ENCODE results near the gene ADAMTS17. TPM values are rescaled to one million over a fixed set of nuclear protein-coding genes. Genes with fewer than 3 reads are reported as not detected.

Gene ADAMTS17
- total and polyA plus RNA-seq, 9 of the 15 experiments (the other 6 are each of a cell fraction or from before 2014, with no cell fraction given) = 0.01 to 0.14 (median 0.07) TPM; not detected in 6

GRCh38 chr15:100049936-100050876, 291.6 kb downstream of the ADAMTS17 start:
- no peak for TF ChIP-seq ZNF184 (CRISPR knock-in tag; IDR thresholded peaks at IDR 0.05)
- H3K9me1 ChIP-seq (ENCODE audit: control insufficient read depth, insufficient read depth, low read length) = no peaks in the 10 kb centered on the region
- no peak overlapping the region for H3K27ac ChIP-seq (ENCODE audit: extremely low read depth, low read depth, low read length)
- no peaks in the 10 kb centered on the region for H3K36me3 ChIP-seq (ENCODE audit: control insufficient read depth, insufficient read depth, low read length)
- no peak overlapping the region for H2AFZ ChIP-seq (ENCODE audit: low read depth, low read length)
- no peaks in the 10 kb centered on the region for H3K4me1 ChIP-seq (replicated peaks in 1 of 2; ENCODE audit: control insufficient read depth in 2 of 2, insufficient read depth in 2 of 2, low read length in 2 of 2)
- no peak for FAIRE-seq
- ATAC-seq = no peak
- WGBS (ENCODE audit: insufficient coverage, low coverage, missing lambda C conversion rate) = 0% methylated on average over 10 of the region's 10 CpGs
- ChIA-PET CTCF (ENCODE audit: low intra/inter-chr PET ratio) (no interaction called here), POLR2A (interaction anchor here (0.6 kb wide), 1 partner anchor 1261 kb away, joined by 3 read pairs; no protein-coding TSS in a partner anchor)
- H3K4me3 ChIP-seq = no peak overlapping the region
- no peaks in the 10 kb centered on the region for H3K9me3 ChIP-seq (replicated peaks; ENCODE audit: control insufficient read depth, insufficient read depth, low read depth, low read length)
- no peak overlapping the region for H3K9ac ChIP-seq (ENCODE audit: insufficient read depth in 1 of 2, low read depth in 2 of 2, low read length in 2 of 2)
- H3K27me3 ChIP-seq (ENCODE audit: control insufficient read depth in 2 of 2, insufficient read depth in 2 of 2, low read length in 2 of 2) = peaks cover 13 to 48% of the 10 kb centered on the region in 2 experiments; a peak in 3 of 5 replicates
- no peaks in the 10 kb centered on the region for H4K20me1 ChIP-seq (replicated peaks; ENCODE audit: control insufficient read depth, insufficient read depth, low read length)
- no peaks in the 10 kb centered on the region for H3K79me2 ChIP-seq (ENCODE audit: control insufficient read depth, insufficient read depth, low read length)
- BruUV-seq (replicated peaks) = no TSS peak
- no peak for DNase-seq (ENCODE audit: extremely low read depth in 1 of 4, low spot score in 3 of 4)
- H3K4me2 ChIP-seq (ENCODE audit: insufficient read depth, low read length) = no peak overlapping the region
- in situ Hi-C loops (cut with MboI) (no loop called here), intact Hi-C loops (cut with micrococcal nuclease) (no loop called here)

DNA sequence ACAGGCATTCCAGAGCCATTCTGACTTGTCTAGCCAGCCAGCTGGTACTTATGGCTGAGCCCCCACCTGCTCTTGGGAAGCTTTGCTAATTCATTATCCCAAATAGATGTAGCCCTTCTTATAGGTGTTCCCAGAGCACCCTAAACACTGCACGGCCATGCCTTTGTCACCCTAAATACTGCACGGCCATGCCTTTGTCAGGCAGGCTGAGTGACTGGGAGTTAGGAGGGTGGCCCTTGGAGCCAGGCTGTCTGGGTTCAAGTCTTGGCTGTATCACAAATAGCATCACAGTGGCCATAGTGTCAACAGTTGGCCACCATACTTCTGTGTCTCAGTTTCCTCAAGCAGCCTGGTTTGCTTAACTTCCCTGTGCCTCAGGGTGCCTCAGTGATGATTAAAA, 292.3 kb downstream of the ADAMTS17 start:
- Histone ChIP-seq H3K9me1 (ENCODE audit: control insufficient read depth, insufficient read depth, low read length) (no peaks in the 10 kb centered on the region), H3K27ac (ENCODE audit: extremely low read depth, low read depth, low read length) (no peak overlapping the region), H2AFZ (ENCODE audit: low read depth, low read length) (no peak overlapping the region), H3K9me3 (replicated peaks; ENCODE audit: control insufficient read depth, insufficient read depth, low read depth, low read length) (no peaks in the 10 kb centered on the region), H3K4me1 (replicated peaks in 1 of 2; ENCODE audit: control insufficient read depth in 2 of 2, insufficient read depth in 2 of 2, low read length in 2 of 2) (no peaks in the 10 kb centered on the region), H3K9ac (ENCODE audit: insufficient read depth in 1 of 2, low read depth in 2 of 2, low read length in 2 of 2) (no peak overlapping the region), H3K4me3 (no peak overlapping the region), H3K36me3 (ENCODE audit: control insufficient read depth, insufficient read depth, low read length) (no peaks in the 10 kb centered on the region), H3K27me3 (ENCODE audit: control insufficient read depth in 2 of 2, insufficient read depth in 2 of 2, low read length in 2 of 2) (peaks cover 13 to 44% of the 10 kb centered on the region in 2 experiments; a peak in 3 of 5 replicates), H3K4me2 (ENCODE audit: insufficient read depth, low read length) (no peak overlapping the region), H3K79me2 (ENCODE audit: control insufficient read depth, insufficient read depth, low read length) (no peaks in the 10 kb centered on the region), H4K20me1 (replicated peaks; ENCODE audit: control insufficient read depth, insufficient read depth, low read length) (no peaks in the 10 kb centered on the region)
- no peak for ATAC-seq
- in situ Hi-C loops (cut with MboI) (no loop called here), intact Hi-C loops (cut with micrococcal nuclease) (no loop called here)
- WGBS (ENCODE audit: insufficient coverage, low coverage, missing lambda C conversion rate) = 0% methylated on average over 2 of the region's 2 CpGs
- no peak for DNase-seq (ENCODE audit: extremely low read depth in 1 of 4, low spot score in 3 of 4)
- FAIRE-seq = no peak
- ChIA-PET CTCF (ENCODE audit: low intra/inter-chr PET ratio) (no interaction called here), POLR2A (no interaction called here)
- no TSS peak for BruUV-seq (replicated peaks)
- TF ChIP-seq NONO (IDR thresholded peaks at IDR 0.05; ENCODE audit: low read depth in 2 of 2, low read length in 1 of 2) (no peak), ARHGAP35 (IDR thresholded peaks at IDR 0.05; ENCODE audit: partially characterized antibody) (no peak), POLR2G (IDR thresholded peaks at IDR 0.05; ENCODE audit: low read depth, low read length) (no peak), NBN (IDR thresholded peaks at IDR 0.05; ENCODE audit: low read depth) (no peak), PRMT5 (CRISPR knock-in tag; IDR thresholded peaks at IDR 0.05) (no peak), GABPA (tag; conservative IDR thresholded peaks at IDR 0.05; ENCODE audit: low read depth) (no peak), PTRF (tag; IDR thresholded peaks at IDR 0.05) (no peak), SRSF7 (optimal IDR thresholded peaks at IDR 0.05; ENCODE audit: low read depth, low read length) (no peak), NFIX (CRISPR knock-in tag; IDR thresholded peaks at IDR 0.05; ENCODE audit: low read depth) (no peak), ZNF655 (CRISPR knock-in tag; IDR thresholded peaks at IDR 0.05) (no peak), FOS (IDR thresholded peaks at IDR 0.05; ENCODE audit: extremely low read depth, insufficient read length) (no peak)
- TF ChIP-seq, protein P1, sequence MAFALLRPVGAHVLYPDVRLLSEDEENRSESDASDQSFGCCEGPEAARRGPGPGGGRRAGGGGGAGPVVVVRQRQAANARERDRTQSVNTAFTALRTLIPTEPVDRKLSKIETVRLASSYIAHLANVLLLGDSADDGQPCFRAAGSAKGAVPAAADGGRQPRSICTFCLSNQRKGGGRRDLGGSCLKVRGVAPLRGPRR (CRISPR knock-in tag; IDR thresholded peaks at IDR 0.05) = no peak
